GM21717 (cell line): ENCODE measurements around the gene CAPZB.

Experiments used
- ATAC-seq: cut with Tn5 transposase; IDR thresholded peaks from one replicate; pipeline ENCODE4 v1.9.1; 2021; ENCODE audit warnings: mild to moderate bottlenecking, moderate library complexity; ENCODE audit not compliant: unreplicated experiment

The CAPZB gene

GRCh38 chr1:19337289-19337688 is 148.1 kb downstream of the CAPZB start:
- ATAC-seq, result no peak

GRCh38 chr1:19336543-19336942 is 148.8 kb downstream of the CAPZB start:
- no peak for ATAC-seq

- no peak for ATAC-seq
Observed at GRCh38 chr1:19333587-19334354, 151.6 kb downstream of the CAPZB start.

GRCh38 chr1:19332832-19333231 is 152.5 kb downstream of the CAPZB start:
- no peak for ATAC-seq

GRCh38 chr1:19331262-19331878 is 154.0 kb downstream of the CAPZB start:
- ATAC-seq, result no peak

- ATAC-seq, result no peak
Observed at GRCh38 chr1:19330449-19331135, 154.7 kb downstream of the CAPZB start.

- ATAC-seq, result no peak
Observed at GRCh38 chr1:19329611-19330010, 155.7 kb downstream of the CAPZB start.

- no peak for ATAC-seq
Observed at GRCh38 chr1:19329188-19329587, 156.2 kb downstream of the CAPZB start.

- ATAC-seq, result no peak
Observed at GRCh38 chr1:19328486-19328885, 156.9 kb downstream of the CAPZB start.

GRCh38 chr1:19327736-19328135 is 157.6 kb downstream of the CAPZB start:
- ATAC-seq, result no peak

- no peak for ATAC-seq
Observed at GRCh38 chr1:19327301-19327700, 158.0 kb downstream of the CAPZB start.

- no peak for ATAC-seq
Observed at GRCh38 chr1:19326748-19327065, 158.6 kb downstream of the CAPZB start.

- no peak for ATAC-seq
Observed at GRCh38 chr1:19325958-19326747, 159.2 kb downstream of the CAPZB start.

- ATAC-seq, result no peak
Observed at GRCh38 chr1:19325368-19325957, 159.9 kb downstream of the CAPZB start.

- no peak for ATAC-seq
Observed at GRCh38 chr1:19324665-19324990, 160.7 kb downstream of the CAPZB start.

GRCh38 chr1:19323987-19324664 is 161.2 kb downstream of the CAPZB start:
- ATAC-seq, result no peak

- no peak for ATAC-seq
Observed at GRCh38 chr1:19322481-19322880, 162.9 kb downstream of the CAPZB start.

GRCh38 chr1:19321071-19321470 is 164.3 kb downstream of the CAPZB start:
- ATAC-seq, result no peak

- no peak for ATAC-seq
Observed at GRCh38 chr1:19319196-19319595, 166.1 kb downstream of the CAPZB start.

- no peak for ATAC-seq
Observed at GRCh38 chr1:19317126-19317910, 168.0 kb downstream of the CAPZB start.
